ENCODE measurements around the gene PCK2. TPM values are rescaled to one million over a fixed set of nuclear protein-coding genes. Genes with fewer than 3 reads are reported as not detected.

Gene PCK2
- total and polyA plus RNA-seq, 2 of the 13 experiments (the other 11 are each of a cell fraction or from before 2014, with no cell fraction given), result 129 to 272 TPM

- TF ChIP-seq NR0B2 (CRISPR knock-in tag; IDR thresholded peaks at IDR 0.05) (peak; percentile 97), ZNF800 (CRISPR knock-in tag; IDR thresholded peaks at IDR 0.05) (peak; percentile 74), RBM22 (optimal IDR thresholded peaks at IDR 0.05; ENCODE audit: low read length) (peak; percentile 98), ZNF768 (CRISPR knock-in tag; IDR thresholded peaks at IDR 0.05) (peak; percentile 77; the same call in 1 of the 2 replicates), ARHGAP35 (CRISPR knock-in tag; IDR thresholded peaks at IDR 0.05; ENCODE audit: borderline replicate concordance) (peak; percentile 55; the same call in 1 of the 2 replicates), ZFAT (CRISPR knock-in tag; conservative IDR thresholded peaks at IDR 0.05) (0 out of 2 replicates have a peak, but pooled peaks have one; percentile 62), ZNF652 (CRISPR knock-in tag; IDR thresholded peaks at IDR 0.05; ENCODE audit: borderline replicate concordance, low read depth) (peak; percentile 68; the same call in 1 of the 2 replicates), ZMYM2 (CRISPR knock-in tag; IDR thresholded peaks at IDR 0.05) (peak; percentile 84; the same call in 1 of the 2 replicates), HBP1 (CRISPR knock-in tag; IDR thresholded peaks at IDR 0.05; ENCODE audit: low read depth) (peak; percentile 98), ZNF577 (CRISPR knock-in tag; IDR thresholded peaks at IDR 0.05; ENCODE audit: borderline replicate concordance, low read depth) (peak; percentile 95; the same call in 1 of the 2 replicates), ZNF678 (CRISPR knock-in tag; IDR thresholded peaks at IDR 0.05) (peak; percentile 90; the same call in 1 of the 2 replicates), ZNF207 (IDR thresholded peaks at IDR 0.05; ENCODE audit: borderline replicate concordance) (no peak), THAP9 (CRISPR knock-in tag; IDR thresholded peaks at IDR 0.05; ENCODE audit: borderline replicate concordance) (peak; percentile 93), PPARG (CRISPR knock-in tag; conservative IDR thresholded peaks at IDR 0.05) (peak; percentile 63; the same call in 1 of the 2 replicates), NR1H2 (CRISPR knock-in tag; IDR thresholded peaks at IDR 0.05; ENCODE audit: borderline replicate concordance, low read depth) (no peak), MEIS1 (CRISPR knock-in tag; IDR thresholded peaks at IDR 0.05; ENCODE audit: borderline replicate concordance) (peak; percentile 77), HMGXB4 (CRISPR knock-in tag; IDR thresholded peaks at IDR 0.05; ENCODE audit: borderline replicate concordance in 1 of 2, low read depth in 1 of 2) (peak; percentile 91 to 99), POGZ (CRISPR knock-in tag; IDR thresholded peaks at IDR 0.05) (peak; percentile 98), ATF7 (IDR thresholded peaks at IDR 0.05) (no peak), ATF7 (CRISPR knock-in tag; IDR thresholded peaks at IDR 0.05) (peak; percentile 95; the same call in 1 of the 2 replicates)
Measured at GRCh38 chr14:24095271-24096068, 1.4 kb downstream of the PCK2 start (continued).
